ENCODE measurements around the gene CSNK1D. TPM values are rescaled to one million over a fixed set of nuclear protein-coding genes. Genes with fewer than 3 reads are reported as not detected.
A peak's percentile ranks its signal among the peaks of the same experiment; 100 is the strongest.
"Not testable (repeated sequence)": the region's sequence is repeated elsewhere in the genome, so short reads cannot be mapped to it uniquely, and the experiment has no call there.

Gene CSNK1D
- total RNA-seq, 2 donors from 2014 or later: 140 to 142 TPM

DNA sequence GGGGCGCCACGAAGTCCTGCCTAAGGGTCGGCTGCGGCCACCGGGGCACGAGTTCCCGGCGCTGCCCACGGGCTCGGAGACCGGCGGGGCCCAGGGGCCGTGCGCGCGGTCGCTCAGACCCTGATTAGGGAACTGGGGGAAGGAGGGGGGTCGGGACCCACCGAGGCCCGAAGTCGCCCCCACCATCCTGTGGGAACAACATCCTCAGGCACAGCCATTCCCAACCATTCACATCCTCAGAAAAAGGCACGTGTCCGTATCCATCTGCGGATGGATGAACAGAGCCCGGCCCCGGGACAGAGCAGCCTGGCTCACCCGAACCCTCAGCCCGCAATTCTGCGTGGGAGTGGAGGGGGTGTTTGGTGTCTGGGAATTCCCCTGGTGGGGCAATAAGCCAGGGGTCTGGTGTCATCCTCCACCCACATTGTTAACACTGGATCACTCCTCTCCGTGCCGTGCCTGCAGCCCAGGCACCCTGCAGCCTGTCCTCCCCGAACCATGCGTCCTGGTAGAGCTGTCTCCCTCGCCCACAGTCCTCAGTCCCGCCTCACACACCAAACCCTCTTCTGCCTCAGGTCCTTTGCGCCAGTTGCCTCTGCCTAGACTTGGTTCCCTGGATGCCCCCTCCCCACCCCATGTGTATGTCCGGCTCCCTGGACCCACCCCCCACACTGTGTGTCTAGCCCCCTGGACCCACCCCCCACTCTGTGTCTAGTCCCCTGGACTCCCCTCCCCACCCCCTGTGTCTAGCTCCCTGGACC lies 60.1 kb downstream of the CSNK1D start:
- ATAC-seq (replicated peaks): peak; percentile 42
- peak overlapping the region; percentile 67 for H3K4me3 Mint-ChIP-seq
- peaks cover 20% of the 10 kb centered on the region for H3K4me1 Mint-ChIP-seq
- H3K9me3 Mint-ChIP-seq: no peaks in the 10 kb centered on the region
- no peaks in the 10 kb centered on the region for H3K36me3 Mint-ChIP-seq (ENCODE audit: low read depth)
- peak overlapping the region; percentile 73 for H3K27ac Mint-ChIP-seq
- H3K27me3 Mint-ChIP-seq: no peaks in the 10 kb centered on the region

DNA sequence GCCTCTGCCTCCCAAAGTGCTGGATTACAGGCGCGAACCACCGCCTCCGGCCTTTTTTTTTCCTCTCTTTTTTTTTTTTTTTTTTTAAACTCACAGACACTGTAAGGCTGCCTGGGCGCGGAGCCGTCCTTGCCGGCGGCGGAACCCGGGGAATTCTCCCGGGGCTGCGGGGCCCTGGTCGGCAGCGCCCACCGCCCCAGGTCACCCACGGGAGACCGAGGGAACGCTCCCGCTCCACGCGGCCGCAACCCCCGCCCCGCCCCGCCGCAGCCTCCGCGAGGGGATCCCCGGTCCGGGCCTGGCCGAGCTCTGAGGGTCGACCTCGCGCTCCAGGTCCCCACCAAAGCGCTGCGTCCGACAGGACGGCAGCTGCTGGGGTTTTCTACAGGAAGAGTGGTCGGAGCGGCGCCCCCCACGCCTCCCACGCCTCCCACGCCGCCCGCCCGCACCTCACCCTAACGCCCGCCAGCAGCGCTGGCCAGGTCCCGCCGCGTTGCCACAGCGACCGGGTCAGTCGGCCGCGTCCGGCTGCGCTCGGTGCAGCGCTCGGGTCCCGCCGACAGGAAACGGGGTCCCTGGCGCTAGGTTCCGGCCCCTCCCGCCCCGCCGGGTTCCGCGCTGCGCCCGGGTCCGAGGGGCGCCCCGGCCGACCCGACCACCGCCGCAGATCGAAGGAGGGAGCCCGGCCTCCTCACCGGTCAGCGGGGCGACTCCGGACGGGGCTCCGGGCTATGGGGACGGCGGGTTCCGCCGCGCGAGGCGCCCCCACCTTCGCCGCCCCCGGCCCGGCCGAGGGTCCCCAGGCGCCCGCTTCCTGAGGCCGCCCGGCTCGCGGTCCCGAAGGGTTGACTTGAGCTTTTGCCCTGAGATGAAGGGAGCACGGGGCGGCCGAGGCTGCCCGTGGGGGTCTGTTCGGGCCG lies 60.9 kb downstream of the CSNK1D start, which contains the start of gene CCDC57:
Gene CCDC57 (minus strand): TSS at position 512 of the 920 bp plus-strand sequence. CDS start 10,898 bp downstream, outside the sequence.
- peak within 1 kb of the TSS; percentile 73 for H3K27ac Mint-ChIP-seq
- peak within 1 kb of the TSS; percentile 69 for H3K4me3 Mint-ChIP-seq
- H3K27me3 Mint-ChIP-seq: no peaks in the 10 kb centered on the region
- ATAC-seq (replicated peaks): peak; percentile 60
- no peaks in the 10 kb centered on the region for H3K9me3 Mint-ChIP-seq
- H3K4me1 Mint-ChIP-seq: peaks cover 20% of the 10 kb centered on the region
- H3K36me3 Mint-ChIP-seq (ENCODE audit: low read depth): no peaks in the 10 kb centered on the region

DNA sequence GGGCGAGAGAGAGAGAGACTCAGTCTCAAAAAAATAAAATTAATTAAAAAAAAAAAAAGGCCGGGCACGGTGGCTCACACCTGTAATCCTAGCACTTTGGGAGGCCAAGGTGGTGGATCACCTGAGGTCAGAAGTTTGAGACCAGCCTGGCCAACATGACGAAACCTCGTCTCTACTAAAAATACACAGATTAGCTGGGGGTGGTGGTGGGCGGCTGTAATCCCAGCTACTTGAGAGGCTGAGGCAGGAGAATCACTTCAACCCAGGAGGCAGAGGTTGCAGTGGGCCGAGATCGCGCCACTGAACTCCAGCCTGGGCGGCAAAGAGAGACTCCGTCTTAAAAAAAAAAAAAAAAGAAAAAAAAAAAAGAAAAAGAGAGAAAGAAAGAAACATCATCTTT lies 62.8 kb downstream of the CSNK1D start:
- ATAC-seq (replicated peaks); H3K36me3 Mint-ChIP-seq (ENCODE audit: low read depth); H3K9me3 Mint-ChIP-seq; H3K4me3 Mint-ChIP-seq; H3K27me3 Mint-ChIP-seq; H3K27ac Mint-ChIP-seq: not testable (repeated sequence)
- peaks cover 22% of the 10 kb centered on the region for H3K4me1 Mint-ChIP-seq

DNA sequence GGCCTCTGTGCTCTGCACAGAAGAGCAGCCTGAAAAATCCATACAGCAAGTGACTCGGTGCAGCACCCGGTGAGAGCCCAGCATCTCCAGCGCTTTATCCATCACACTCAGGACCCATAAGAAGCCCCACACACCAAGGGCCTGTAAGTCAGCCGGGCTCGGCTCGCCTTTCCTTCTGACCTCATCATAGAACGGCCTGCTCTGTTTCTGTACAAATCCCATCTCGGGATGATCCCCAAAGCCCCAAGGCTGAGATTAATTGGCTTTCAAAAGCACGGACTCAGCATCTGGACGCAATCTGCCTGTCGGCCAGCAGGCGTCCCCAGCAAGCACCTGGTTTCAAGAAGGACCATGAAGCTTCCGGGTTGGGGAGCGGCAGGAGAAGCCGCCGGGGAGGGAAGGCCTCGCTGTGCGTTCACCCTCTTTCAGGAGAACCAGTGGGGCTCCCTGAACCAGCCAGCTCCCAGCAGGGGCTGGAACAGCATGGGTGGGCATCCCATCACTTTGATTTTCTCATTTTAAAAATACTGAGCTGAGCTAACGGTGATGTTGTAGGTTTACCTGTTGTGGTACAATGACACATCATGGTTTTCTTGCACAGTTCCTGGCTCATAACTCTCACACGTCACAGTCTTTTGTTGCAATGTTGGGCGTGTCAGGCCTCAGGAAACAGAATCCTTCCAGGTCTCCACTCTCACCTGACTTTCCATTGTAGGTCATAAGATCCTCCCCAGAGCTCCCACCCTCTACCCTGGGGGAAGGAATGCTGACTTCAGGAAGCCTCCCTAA lies 67.6 kb downstream of the CSNK1D start:
- no peaks in the 10 kb centered on the region for H3K27me3 Mint-ChIP-seq
- H3K9me3 Mint-ChIP-seq: no peaks in the 10 kb centered on the region
- ATAC-seq (replicated peaks): peak; percentile 87
- H3K27ac Mint-ChIP-seq: peak overlapping the region; percentile 87
- H3K36me3 Mint-ChIP-seq (ENCODE audit: low read depth): no peaks in the 10 kb centered on the region
- peaks cover 24% of the 10 kb centered on the region for H3K4me1 Mint-ChIP-seq
- peak overlapping the region; percentile 70 for H3K4me3 Mint-ChIP-seq

DNA sequence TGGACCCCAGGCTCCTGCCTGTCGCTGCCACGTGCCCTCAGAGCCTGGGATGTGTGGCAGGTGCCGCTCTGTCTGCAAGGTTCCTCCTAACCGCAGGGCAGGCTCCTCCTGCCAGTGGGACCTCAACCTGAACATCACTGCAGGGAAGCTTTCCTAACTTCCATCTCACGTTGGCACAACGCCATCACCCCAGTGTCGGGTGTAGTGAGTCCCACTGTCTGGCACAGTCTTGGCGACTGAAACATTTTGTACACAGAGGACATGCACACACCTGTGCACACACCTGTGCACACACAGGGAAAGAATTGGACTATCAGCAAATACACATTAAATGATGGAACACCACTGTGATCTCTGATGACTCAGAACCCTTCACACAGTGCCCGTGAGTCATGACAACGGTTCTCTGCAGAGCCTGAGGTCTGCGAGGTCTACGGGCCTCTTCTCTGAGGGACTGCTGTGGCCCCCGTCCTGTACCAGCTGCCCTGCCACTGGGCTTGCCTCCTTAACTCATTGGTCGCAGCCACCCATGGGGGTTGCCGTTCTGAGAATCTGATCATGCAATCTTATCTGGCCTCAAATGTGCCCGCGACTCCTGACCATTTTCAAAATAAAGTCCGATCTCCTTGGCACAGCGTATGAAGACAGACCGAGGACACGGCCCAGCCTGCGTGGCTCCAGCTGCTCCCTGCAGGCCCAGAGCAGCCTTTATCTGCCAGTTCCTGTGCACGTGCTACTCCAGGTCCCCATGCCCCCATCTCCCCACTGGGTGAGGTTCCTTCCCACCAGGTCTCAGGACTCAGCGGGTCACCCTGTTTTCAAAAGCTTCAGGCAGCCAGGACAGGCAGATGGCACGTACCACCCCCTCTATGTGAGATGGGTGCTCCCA lies 68.4 kb downstream of the CSNK1D start:
- H3K4me3 Mint-ChIP-seq: peak overlapping the region; percentile 70
- peak overlapping the region; percentile 87 for H3K27ac Mint-ChIP-seq
- H3K36me3 Mint-ChIP-seq (ENCODE audit: low read depth): no peaks in the 10 kb centered on the region
- H3K27me3 Mint-ChIP-seq: no peaks in the 10 kb centered on the region
- peaks cover 29% of the 10 kb centered on the region for H3K4me1 Mint-ChIP-seq
- ATAC-seq (replicated peaks): peak; percentile 70
- H3K9me3 Mint-ChIP-seq: no peaks in the 10 kb centered on the region

DNA sequence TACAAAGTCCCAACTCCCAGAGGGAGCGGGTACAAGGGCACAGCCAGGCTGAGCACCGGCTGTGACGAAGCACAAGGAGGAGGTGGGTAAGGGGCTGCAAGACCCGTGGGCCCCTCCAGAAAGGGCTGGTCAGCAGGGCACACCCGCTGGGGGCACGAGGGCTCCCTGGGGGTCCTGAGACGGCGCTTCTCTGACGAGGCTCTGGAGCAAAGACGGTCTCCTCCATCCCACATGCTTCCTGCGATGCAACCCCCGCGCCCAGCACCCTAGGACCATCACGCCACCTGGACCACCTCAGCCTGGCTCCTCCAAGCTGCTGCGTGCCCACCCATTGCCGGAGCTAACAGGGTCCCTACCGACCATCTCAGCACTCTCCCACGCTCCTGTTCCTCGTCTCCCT lies 69.6 kb downstream of the CSNK1D start:
- Mint-ChIP-seq H3K36me3 (ENCODE audit: low read depth) (no peaks in the 10 kb centered on the region), H3K27ac (no peak overlapping the region), H3K4me3 (no peak overlapping the region), H3K27me3 (no peaks in the 10 kb centered on the region), H3K4me1 (peaks cover 29% of the 10 kb centered on the region), H3K9me3 (no peaks in the 10 kb centered on the region)
- ATAC-seq (replicated peaks): no peak

DNA sequence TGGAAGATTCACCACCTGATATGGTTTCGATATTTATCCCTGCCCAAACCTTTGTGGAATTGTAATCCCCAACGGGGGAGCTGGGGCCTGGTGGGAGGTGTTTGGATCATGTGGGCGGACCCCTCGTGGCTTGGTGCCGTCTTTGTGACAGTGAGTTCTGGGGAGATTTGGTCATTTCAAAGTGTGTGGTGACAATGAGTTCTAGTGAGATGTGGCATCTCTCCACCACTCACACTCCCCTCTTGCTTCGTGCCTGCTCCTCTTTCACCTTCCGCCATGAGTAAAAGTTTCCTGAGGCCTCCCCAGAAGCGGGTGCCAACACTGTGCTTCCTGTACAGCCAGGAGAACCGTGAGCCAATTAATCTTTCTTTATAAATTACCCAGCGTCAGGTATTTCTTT lies 70.5 kb downstream of the CSNK1D start:
- no peak for ATAC-seq (replicated peaks)
- Mint-ChIP-seq H3K27ac (peak overlapping the region; percentile 52), H3K4me1 (peaks cover 34% of the 10 kb centered on the region), H3K9me3 (no peaks in the 10 kb centered on the region), H3K36me3 (ENCODE audit: low read depth) (peaks cover 7% of the 10 kb centered on the region), H3K4me3 (peak overlapping the region; percentile 27), H3K27me3 (no peaks in the 10 kb centered on the region)

DNA sequence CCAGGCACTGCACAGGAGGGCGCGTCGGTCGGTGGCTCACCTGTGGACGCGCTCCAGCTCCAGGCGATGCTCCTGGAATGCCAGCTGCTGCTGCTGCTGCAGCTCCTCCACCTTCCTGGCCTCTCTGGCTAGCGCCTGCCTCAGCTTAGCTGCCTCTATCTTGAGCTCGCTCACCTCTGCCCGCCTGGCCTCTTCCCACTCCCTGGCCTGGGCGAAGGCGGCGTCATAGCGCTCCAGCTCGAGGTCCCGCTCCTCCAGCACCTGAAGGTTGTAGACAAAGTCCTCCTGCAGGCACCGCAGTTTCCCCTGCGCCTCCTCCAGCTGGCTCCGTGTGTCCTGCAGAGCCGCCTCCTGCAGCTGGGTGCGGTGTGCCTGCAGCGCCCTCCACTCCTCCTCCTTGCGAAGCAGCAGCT lies 72.0 kb downstream of the CSNK1D start:
- Mint-ChIP-seq H3K36me3 (ENCODE audit: low read depth) (peaks cover 17% of the 10 kb centered on the region), H3K27me3 (no peaks in the 10 kb centered on the region), H3K4me1 (peaks cover 36% of the 10 kb centered on the region), H3K4me3 (peak overlapping the region; percentile 45), H3K27ac (no peak overlapping the region), H3K9me3 (no peaks in the 10 kb centered on the region)
- ATAC-seq (replicated peaks): no peak

DNA sequence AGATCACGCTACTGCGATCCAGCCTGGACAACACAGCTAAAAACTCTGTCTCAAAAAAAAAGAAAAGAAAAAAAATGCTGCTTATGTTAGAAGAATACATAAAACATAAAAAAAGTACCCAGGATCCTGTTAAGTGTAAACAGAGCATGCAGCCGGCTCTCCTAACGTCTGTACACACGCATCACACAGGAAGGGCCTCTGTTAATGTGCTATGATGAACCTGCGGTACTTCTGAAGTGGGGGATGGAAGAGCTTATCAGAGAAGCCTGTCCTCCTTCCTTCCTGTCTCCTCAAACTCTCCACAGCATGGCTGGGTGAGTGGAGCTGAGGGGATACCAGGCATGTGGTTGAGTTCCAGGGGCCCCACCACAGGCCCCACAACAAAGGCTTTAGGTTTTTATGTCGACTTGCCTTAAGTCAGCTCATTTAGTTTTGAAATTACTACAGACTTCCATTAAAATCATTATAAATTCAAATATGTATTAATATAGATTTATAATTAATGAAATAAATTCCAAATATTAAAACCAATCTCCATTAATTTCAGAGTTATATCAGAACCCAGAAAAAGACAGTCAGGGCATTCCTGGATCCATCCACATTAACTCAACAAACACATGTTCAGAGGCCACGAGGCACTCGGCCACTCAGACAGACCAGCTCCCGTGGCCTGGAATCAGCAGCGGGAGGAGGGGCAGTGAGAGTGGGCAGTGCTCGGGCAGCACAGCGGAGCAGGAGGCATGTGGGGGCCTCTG lies 72.6 kb downstream of the CSNK1D start:
- peaks cover 31% of the 10 kb centered on the region for H3K4me1 Mint-ChIP-seq
- H3K4me3 Mint-ChIP-seq: peak overlapping the region; percentile 45
- no peaks in the 10 kb centered on the region for H3K27me3 Mint-ChIP-seq
- H3K36me3 Mint-ChIP-seq (ENCODE audit: low read depth): peaks cover 22% of the 10 kb centered on the region
- peak overlapping the region; percentile 70 for H3K27ac Mint-ChIP-seq
- H3K9me3 Mint-ChIP-seq: no peaks in the 10 kb centered on the region
- peak; percentile 80 for ATAC-seq (replicated peaks)

DNA sequence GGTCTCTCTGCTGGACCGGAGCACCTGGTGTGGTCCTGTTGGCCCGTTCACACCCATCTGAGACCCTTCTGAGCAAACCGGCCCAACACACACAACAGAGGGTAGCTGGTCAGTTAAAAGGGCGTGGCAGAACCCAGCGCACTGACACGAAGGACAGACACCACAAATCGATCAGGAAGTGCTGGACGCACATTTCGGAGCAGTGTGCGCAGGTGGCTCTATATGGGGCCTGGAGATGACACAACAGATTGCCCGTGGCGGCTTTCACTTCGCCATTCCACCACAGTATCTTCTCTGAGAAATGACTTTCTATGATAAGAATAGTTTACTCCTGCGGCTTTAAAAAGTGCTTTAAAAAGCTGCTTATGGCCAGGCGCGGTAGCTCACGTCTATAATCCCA lies 73.4 kb downstream of the CSNK1D start:
- Mint-ChIP-seq H3K9me3 (no peaks in the 10 kb centered on the region), H3K27me3 (no peaks in the 10 kb centered on the region), H3K4me3 (peak overlapping the region; percentile 45), H3K27ac (peak overlapping the region; percentile 70), H3K36me3 (ENCODE audit: low read depth) (peaks cover 30% of the 10 kb centered on the region), H3K4me1 (peaks cover 23% of the 10 kb centered on the region)
- no peak for ATAC-seq (replicated peaks)

DNA sequence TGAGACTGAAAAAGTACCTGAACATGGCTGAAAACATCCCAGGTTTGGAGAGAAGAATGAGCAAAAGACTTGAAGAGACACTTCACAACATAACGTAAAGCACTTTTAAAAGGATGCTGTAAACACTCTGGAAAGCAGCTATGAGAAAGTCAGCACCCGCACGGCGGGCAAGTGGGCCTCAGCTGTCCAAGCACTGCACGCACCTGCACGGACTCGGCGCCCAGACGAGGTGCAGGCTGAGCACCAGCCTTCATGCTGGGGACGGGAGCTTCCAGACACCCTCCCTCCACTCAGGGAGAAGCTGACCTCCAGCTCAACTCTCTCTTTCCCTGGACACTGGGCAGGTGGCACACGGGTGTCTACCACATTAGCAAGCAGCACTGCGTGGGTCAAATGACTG lies 74.0 kb downstream of the CSNK1D start:
- no peak for ATAC-seq (replicated peaks)
- Mint-ChIP-seq H3K4me1 (peaks cover 18% of the 10 kb centered on the region), H3K9me3 (no peaks in the 10 kb centered on the region)

DNA sequence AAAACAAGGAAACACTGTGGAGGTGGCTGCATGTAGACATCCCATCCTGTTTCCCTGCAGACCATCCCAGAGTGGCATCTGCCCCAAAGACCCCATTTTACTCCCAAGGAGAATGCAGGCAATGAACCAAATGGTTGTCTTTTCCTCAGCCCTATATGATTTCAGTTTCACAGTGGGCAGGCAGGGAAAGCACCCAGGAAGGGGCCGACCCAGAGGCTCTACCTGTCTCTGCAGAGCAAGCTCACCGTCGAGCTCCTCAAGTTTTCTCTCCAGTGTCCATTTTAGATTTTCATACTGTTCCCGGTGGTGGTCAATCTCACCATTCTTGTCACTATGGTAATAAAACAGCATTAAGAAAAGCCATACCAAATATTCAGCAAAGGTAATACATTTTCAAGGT lies 75.4 kb downstream of the CSNK1D start:
- Mint-ChIP-seq H3K4me3 (peak overlapping the region; percentile 34), H3K4me1 (peaks cover 18% of the 10 kb centered on the region), H3K27ac (no peak overlapping the region), H3K27me3 (no peaks in the 10 kb centered on the region), H3K36me3 (ENCODE audit: low read depth) (peaks cover 51% of the 10 kb centered on the region), H3K9me3 (no peaks in the 10 kb centered on the region)
- peak; percentile 57 for ATAC-seq (replicated peaks)

More for the DNA sequence above, 74.0 kb downstream of the CSNK1D start:
- Mint-ChIP-seq H3K27me3 (no peaks in the 10 kb centered on the region), H3K36me3 (ENCODE audit: low read depth) (peaks cover 37% of the 10 kb centered on the region), H3K4me3 (peak overlapping the region; percentile 45), H3K27ac (no peak overlapping the region)
